Heart left ventricle (tissue), 16 donors: Measurements from ENCODE around the gene LRRC70. TPM values are rescaled to one million over a fixed set of nuclear protein-coding genes. Genes with fewer than 3 reads are reported as not detected.

Experiments used
- ATAC-seq, 4 donors: fragments of 200-7000 bp; cut with Tn5 transposase; one replicate each; pipeline ENCODE4 v1.9.1; 2020 to 2022; ENCODE audit warnings: moderate library complexity in 4 of 4, mild to moderate bottlenecking in 3 of 4, moderate number of reproducible peaks in 1 of 4
- DNase-seq, 5 donors: peaks; one replicate each; pipeline ENCODE4 v3.0.0-alpha.2; 2020
- H3K27ac ChIP-seq, 12 donors: fragments of 200-600 bp; sonication (generic) in 4 of 12; one replicate each; pipeline versions ENCODE4 v1.5.0 to v1.8.0; 2016 to 2022; ENCODE audit warnings: mild to moderate bottlenecking in 2 of 12
- H3K27me3 ChIP-seq, 9 donors: fragments of 200-600 bp; sonication (generic) in 2 of 9; one replicate each; pipeline versions ENCODE4 v1.5.1 to v1.8.0; 2016 to 2022; ENCODE audit warnings: mild to moderate bottlenecking in 3 of 9
- H3K36me3 ChIP-seq, 9 donors: fragments of 200-600 bp; sonication (generic) in 2 of 9; one replicate each; pipeline versions ENCODE4 v1.5.0 to v1.8.0; 2018 to 2022; ENCODE audit warnings: mild to moderate bottlenecking in 2 of 9
- H3K4me1 ChIP-seq, 12 donors: fragments of 200-600 bp; sonication (generic) in 4 of 12; one replicate each; pipeline versions ENCODE4 v1.5.0 to v1.8.0; 2016 to 2022; ENCODE audit warnings: mild to moderate bottlenecking in 3 of 12
- H3K4me3 ChIP-seq, 12 donors: fragments of 200-600 bp; sonication (generic) in 4 of 12; one replicate each; pipeline versions ENCODE4 v1.5.0 to v1.8.0; 2017 to 2022; ENCODE audit warnings: mild to moderate bottlenecking in 9 of 12, moderate library complexity in 4 of 12
- H3K9me3 ChIP-seq, 12 donors: fragments of 200-600 bp; sonication (generic) in 4 of 12; one replicate each; pipeline versions ENCODE4 v1.5.0 to v1.8.0; 2016 to 2022; ENCODE audit warnings: mild to moderate bottlenecking in 1 of 12
- CTCF ChIP-seq, 12 donors: fragments of 200-600 bp; sonication (generic) in 4 of 12; IDR thresholded peaks; one replicate each; pipeline versions ENCODE4 v1.5.0 to v1.8.0; 2018 to 2022; ENCODE audit warnings: antibody characterized with exemption in 12 of 12, mild to moderate bottlenecking in 5 of 12
- POLR2A ChIP-seq, 2 donors: fragments of 450-650 bp; IDR thresholded peaks; one replicate each; pipeline ENCODE4 v1.6.1; 2017; ENCODE audit warnings: antibody characterized with exemption in 2 of 2, mild to moderate bottlenecking in 2 of 2, moderate library complexity in 2 of 2
- WGBS, 4 donors: extraction: QIAGEN DNeasy Blood & Tissue Kit in 2 of 4; methylation state at CpG; one replicate each; pipeline versions ENCODE4 v1.1.5 to v1.1.7; 2013 to 2018; 5-methylcytosine and 5-hydroxymethylcytosine counted together
- intact Hi-C, 10 donors: fragments of 100-400 bp; cut with DNase I; formaldehyde crosslinking; loops; one replicate each; pipeline versions ENCODE4 v1.11.1 to v1.14.2; 2022
- polyA plus RNA-seq, 2 donors: library from polyadenylated mRNA; stranded (reverse); fragments of 200-250 nt; gene quantifications; one replicate each; pipeline ENCODE4 v1.2.3, GENCODE V29; 2013
- total RNA-seq, 9 donors: library from RNA; depleted of rRNA in 2 of 9; stranded (reverse); fragments of >200 nt in 2 of 9; fragmentation: NEBNext Ultra II Directional in 3 of 9; extraction: Animal tissue kit (Norgen Biotek cat#: 25700) in 3 of 9; gene quantifications; one replicate each; pipeline versions ENCODE4 v1.1.0 to v1.2.4, GENCODE V29; 2016 to 2023
- donor health status: ischemic (EF 13 %, LVEDD 7.1; RV severe dilation, severe dysfunction).
- donor health status: healthy with polysubstance abuse.
- donor health status: DM: no; HTN: yes; CAD: no.
- donor health status: DM: no; HTN: no; CAD: no.
- donor health status: ischemic (EF 25% LVEDD 6.9; RV normal size, moderate dysfunction).
- donor health status: ischemic (EF 25% LVEDD 5.7; RV mildly dilated, moderate dysfunction).
- donor health status: healthy.
- donor health status: DM: yes; HTN: yes; CAD: no.
- donor health status: ischemic (EF 35%, LVEDD 5.7; RV mildly dilated, moderate dysfunction).
- donor health status: nonischemic (EF 11% LVEDD 7.7; RV severe dilation, severe dysfunction).
- donor health status: DM: yes; HTN: yes; CAD: no.
- donor health status: PGD.
- donor health status: ischemic (EF 29% LVEDD 5.4; RV normal size, mild dysfunction).
- donor health status: nonischemic (EF 23%, LVEDD 6.1; RV moderate dilation, normal function).

The LRRC70 gene
- total and polyA plus RNA-seq, 11 donors, result 0.37 to 2.3 (median 1.4) TPM

GRCh38 chr5:62594364-62594984 is 15.9 kb downstream of the LRRC70 start:
- Histone ChIP-seq H3K27ac (no peak overlapping the region), H3K4me3 (no peak overlapping the region), H3K27me3 (no peaks in the 10 kb centered on the region), H3K9me3 (no peaks in the 10 kb centered on the region), H3K4me1 (peaks cover 0 to 5% (median 0%) of the 10 kb centered on the region in 12 donors), H3K36me3 (peaks cover 0 to 31% (median 24%) of the 10 kb centered on the region in 9 donors)
- no peak for ATAC-seq
- DNase-seq, result no peak
- TF ChIP-seq CTCF (IDR thresholded peaks at IDR 0.05) (no peak), POLR2A (IDR thresholded peaks at IDR 0.05) (no peak)
- WGBS, 4 donors, result 89 to 97% (median 93%) methylated on average over 3 of the region's 3 CpGs
- intact Hi-C loops, result no loop called here

- no peak for DNase-seq
- peaks cover 0 to 29% (median 21%) of the 10 kb centered on the region in 9 donors for H3K36me3 ChIP-seq
- TF ChIP-seq CTCF (IDR thresholded peaks at IDR 0.05) (no peak), POLR2A (IDR thresholded peaks at IDR 0.05) (no peak)
- no peak overlapping the region for H3K27ac ChIP-seq
- 87 to 94% (median 90%) methylated on average over 1 of the region's 1 CpG for WGBS, 4 donors
- ATAC-seq, result no peak
- intact Hi-C loops, result no loop called here
- H3K27me3 ChIP-seq, result no peaks in the 10 kb centered on the region
- no peak overlapping the region for H3K4me3 ChIP-seq
- H3K4me1 ChIP-seq, result peaks cover 0 to 5% (median 0%) of the 10 kb centered on the region in 12 donors
- H3K9me3 ChIP-seq, result no peaks in the 10 kb centered on the region
Observed at GRCh38 chr5:62596096-62596495, 17.5 kb downstream of the LRRC70 start.

- Histone ChIP-seq H3K27ac (no peak overlapping the region), H3K4me3 (no peak overlapping the region), H3K9me3 (no peaks in the 10 kb centered on the region), H3K36me3 (peaks cover 0 to 24% (median 18%) of the 10 kb centered on the region in 9 donors), H3K27me3 (no peaks in the 10 kb centered on the region), H3K4me1 (peaks cover 0 to 5% (median 0%) of the 10 kb centered on the region in 12 donors)
- 97 to 100% (median 98%) methylated on average over 1 of the region's 1 CpG for WGBS, 4 donors
- intact Hi-C loops, result no loop called here
- DNase-seq (no peak), ATAC-seq (no peak)
- no peak for TF ChIP-seq CTCF (IDR thresholded peaks at IDR 0.05)
- TF ChIP-seq POLR2A (IDR thresholded peaks at IDR 0.05), result no peak
Observed at GRCh38 chr5:62596691-62597090, 18.1 kb downstream of the LRRC70 start.

GRCh38 chr5:62597314-62597713 is 18.7 kb downstream of the LRRC70 start:
- H3K27me3 ChIP-seq, result no peaks in the 10 kb centered on the region
- no peak for TF ChIP-seq POLR2A (IDR thresholded peaks at IDR 0.05)
- no peak for TF ChIP-seq CTCF (IDR thresholded peaks at IDR 0.05)
- H3K4me3 ChIP-seq, result no peak overlapping the region
- H3K27ac ChIP-seq, result no peak overlapping the region
- WGBS, 4 donors, result 91 to 95% (median 93%) methylated on average over 2 of the region's 2 CpGs
- H3K9me3 ChIP-seq, result no peaks in the 10 kb centered on the region
- ATAC-seq (no peak), DNase-seq (no peak)
- peaks cover 0 to 5% (median 0%) of the 10 kb centered on the region in 12 donors for H3K4me1 ChIP-seq
- intact Hi-C loops, result no loop called here
- peaks cover 0 to 18% (median 13%) of the 10 kb centered on the region in 9 donors for H3K36me3 ChIP-seq
